KBM-7 (cell line): Measurements from ENCODE around the gene TRIM2.

Experiments
- DNase-seq: peaks from one replicate; pipeline ENCODE4 v3.0.0-alpha.2; 2015
- in situ Hi-C: fragments of 300-500 bp; cut with MboI; formaldehyde crosslinking; loops from 2 replicates; pipeline ENCODE4 v1.14.3; 2020; ENCODE audit warnings: low sequenced_read_pairs, low pct_unique_long_range_greater_than_20kb, mixed read lengths

The TRIM2 gene

DNA sequence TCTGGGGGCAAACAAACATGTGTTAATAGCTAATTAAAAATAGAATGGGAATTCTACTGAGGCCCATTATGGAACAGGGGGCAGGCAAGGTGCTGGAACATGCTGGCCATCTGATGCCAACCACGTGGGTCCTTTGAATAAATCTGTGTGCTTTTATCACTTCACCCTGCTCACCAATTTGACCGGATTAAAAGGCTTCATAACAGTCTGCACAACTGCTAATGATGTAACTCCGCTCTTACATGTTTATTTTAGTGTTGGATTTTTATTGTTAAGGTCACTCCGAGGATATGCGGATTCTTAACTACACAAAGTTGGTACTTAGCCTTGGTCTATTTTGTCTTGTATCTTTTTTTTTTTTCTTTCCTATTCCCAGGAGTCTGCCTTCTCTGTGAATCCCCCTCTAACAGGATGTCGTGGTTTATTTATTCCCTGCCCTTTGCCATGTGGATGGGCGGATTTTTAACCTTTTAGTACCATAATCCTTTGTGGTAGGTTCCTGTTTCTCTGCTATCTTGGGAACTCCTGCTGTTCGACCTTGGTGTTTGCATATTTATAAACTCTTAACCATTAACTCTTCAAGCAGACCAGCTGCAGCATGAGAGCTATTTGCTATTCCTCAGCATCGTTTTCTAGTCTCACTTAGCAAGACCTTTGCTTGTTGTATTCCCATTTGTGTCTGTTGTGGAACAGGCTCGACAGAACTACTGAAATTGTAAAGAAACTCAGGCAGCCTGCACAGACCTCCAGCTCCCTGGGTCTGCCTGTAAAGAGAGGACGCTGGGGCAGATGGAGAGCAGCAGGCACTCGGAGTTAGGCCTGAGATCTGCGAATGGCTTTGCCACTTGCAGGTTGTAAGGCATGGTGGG lies 38.0 kb downstream of the TRIM2 start:
- peak; percentile 61 for DNase-seq
- in situ Hi-C loops: no loop called here

- in situ Hi-C loops: no loop called here
- no peak for DNase-seq
These were observed 38.6 kb downstream of the TRIM2 start for GRCh38 chr4:153242839-153243324.

- no peak for DNase-seq
- in situ Hi-C loops: no loop called here
These were observed 39.2 kb downstream of the TRIM2 start for GRCh38 chr4:153243468-153243867.

GRCh38 chr4:153244969-153245368 lies 40.7 kb downstream of the TRIM2 start:
- DNase-seq: no peak
- in situ Hi-C loops: no loop called here

GRCh38 chr4:153245775-153246174 lies 41.5 kb downstream of the TRIM2 start:
- in situ Hi-C loops: no loop called here
- DNase-seq: no peak

DNA sequence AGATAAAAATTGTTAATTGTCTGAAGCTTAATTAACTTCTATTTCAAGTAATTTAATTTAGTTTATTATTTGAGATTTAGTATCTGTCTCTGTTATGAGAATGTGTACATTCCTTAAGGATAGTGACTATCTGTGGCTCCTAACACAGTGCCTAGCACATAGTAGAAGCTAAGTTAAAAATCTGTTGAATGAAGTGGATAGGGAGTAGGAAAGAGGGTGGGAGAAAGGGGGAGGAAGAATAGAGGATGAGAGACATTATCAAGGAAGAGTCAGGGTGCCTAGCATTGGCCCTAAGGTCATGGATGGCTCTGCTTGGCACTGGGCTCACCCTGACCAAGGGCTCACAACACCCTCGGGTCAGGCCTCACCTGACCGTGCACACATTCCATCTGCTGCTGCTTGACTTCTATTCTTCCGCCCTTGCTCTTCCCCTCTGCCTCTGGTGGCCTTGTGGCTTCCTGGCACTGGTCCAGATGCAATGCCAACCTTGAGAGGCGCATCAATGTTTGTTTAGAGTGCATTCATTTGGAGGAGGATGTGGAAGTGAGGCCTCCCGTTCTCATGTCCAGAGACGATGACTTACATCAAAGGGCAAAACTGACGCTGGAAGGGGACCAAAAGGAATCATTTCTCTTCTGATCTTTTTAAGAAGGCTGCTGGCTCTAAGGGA lies 42.3 kb downstream of the TRIM2 start:
- in situ Hi-C loops: no loop called here
- DNase-seq: no peak

GRCh38 chr4:153247116-153247490 lies 42.9 kb downstream of the TRIM2 start:
- in situ Hi-C loops: no loop called here
- DNase-seq: no peak

DNA sequence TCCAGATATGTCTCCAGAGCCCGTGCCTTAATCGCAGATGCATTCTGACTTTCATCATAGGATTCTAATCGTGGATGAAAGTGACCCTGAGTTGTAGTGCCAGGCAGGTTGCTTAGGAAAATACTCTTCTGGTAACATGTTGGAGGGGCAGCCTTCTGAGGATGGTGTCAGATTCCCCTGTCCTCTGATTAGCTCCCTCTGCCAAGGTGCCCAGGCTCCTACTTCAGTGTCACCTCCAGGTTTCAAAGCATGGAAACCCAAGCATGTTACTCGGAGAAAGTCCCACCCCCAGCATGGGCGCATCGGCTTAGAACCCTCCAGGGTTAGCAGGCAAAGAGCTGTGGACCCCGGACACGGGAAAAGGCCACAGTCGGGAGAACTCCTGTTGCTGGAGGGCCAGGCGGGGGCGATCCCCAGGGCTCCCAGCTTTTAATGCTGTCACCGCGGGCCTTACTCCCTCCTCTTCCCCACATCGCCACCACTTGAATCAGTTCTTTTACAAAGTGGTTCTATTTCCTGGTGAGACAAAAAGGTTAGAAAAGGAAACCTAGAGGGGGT lies 44.5 kb downstream of the TRIM2 start:
- DNase-seq: no peak

DNA sequence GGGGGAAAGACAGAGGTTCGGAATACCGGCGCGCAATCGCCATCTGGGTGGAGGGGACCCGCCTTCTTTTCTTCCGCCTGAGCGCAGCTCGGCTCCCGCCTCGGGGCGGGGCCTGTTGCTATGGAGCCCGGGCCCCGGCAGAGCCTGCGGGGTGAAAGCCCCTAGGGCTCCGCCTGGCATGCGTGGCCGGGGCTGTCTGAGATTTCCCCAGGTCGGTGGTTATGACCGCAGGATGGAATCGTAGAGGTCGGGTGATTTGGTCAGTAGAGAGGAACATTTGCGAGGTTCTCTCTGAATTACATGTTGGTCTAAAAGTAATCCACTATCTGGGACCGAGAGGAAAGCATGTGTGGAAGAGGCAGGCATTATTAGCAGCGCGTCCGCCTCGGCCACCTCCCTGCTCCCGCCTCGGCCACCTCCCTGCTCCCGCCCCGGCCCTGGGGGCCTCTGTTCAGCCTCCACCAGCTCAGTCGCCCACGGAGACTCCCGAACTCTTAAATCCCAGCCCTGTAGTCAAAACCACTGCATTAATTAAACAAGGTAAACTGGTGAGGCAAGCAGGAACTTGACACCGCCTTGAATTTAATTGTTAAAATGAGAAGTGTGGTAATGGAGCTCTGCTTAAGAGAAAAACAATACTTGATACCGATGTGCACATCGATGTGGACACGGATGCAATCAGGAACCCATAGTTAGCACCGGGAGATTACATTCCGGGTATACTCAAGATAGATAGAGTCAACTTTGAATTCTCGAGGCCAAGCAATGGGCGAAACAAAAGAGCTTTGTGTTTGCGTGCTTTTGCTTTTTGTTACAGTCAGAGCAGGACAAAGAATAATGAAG lies 45.2 kb downstream of the TRIM2 start:
- peak; percentile 89 for DNase-seq
- in situ Hi-C loops: no loop called here

More for the DNA sequence above, 44.5 kb downstream of the TRIM2 start:
- in situ Hi-C loops: no loop called here

DNA sequence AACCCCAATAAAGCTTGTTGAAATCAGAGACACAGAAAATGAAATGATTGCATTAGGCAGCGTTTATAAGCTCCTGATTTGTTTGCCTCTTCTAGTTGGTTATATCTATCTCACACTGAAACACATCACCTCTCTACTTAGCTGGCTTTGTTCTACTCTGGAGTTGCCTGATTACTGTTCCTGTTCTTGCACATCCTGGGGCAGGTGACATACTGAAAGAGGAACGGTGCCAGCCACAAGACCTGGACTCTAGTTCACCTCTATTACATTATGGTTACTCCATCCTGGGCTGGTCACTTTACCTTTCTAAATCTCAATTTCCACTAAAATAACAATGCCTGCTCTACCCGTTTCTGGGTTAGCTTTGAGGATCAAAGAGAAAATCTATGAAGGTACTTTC lies 47.9 kb downstream of the TRIM2 start:
- no peak for DNase-seq
- in situ Hi-C loops: no loop called here

- DNase-seq: no peak
- in situ Hi-C loops: no loop called here
These were observed 51.0 kb downstream of the TRIM2 start for GRCh38 chr4:153255233-153255632.

DNA sequence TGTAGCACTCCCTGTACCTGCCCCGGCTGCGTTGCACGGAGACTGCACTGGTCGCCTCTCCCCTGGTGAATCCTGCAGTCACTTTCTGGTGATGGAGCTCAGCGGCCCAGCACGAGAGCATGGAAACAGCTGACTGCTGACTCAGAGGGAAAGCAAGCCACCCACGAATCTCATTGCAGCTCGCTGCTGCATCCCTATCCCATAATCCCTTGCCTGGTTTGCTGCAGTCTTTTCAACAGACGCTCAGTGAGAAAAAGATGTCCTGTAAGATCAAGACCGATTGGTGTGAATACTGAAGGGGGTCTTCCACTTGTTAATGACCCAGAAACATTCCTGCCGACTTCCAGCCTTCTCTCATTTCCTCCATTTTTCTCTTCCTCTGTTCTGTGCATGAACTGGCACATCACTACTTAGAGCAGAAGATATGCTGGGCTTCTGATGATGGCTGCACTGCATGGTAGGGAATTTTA lies 52.9 kb downstream of the TRIM2 start:
- DNase-seq: no peak
- in situ Hi-C loops: no loop called here

GRCh38 chr4:153257991-153258390 lies 53.7 kb downstream of the TRIM2 start:
- DNase-seq: no peak
- in situ Hi-C loops: no loop called here

GRCh38 chr4:153258750-153259149 lies 54.5 kb downstream of the TRIM2 start:
- DNase-seq: no peak

GRCh38 chr4:153259661-153260060 lies 55.4 kb downstream of the TRIM2 start:
- no peak for DNase-seq
- in situ Hi-C loops: no loop called here

More at GRCh38 chr4:153258750-153259149, 54.5 kb downstream of the TRIM2 start:
- in situ Hi-C loops: no loop called here

DNA sequence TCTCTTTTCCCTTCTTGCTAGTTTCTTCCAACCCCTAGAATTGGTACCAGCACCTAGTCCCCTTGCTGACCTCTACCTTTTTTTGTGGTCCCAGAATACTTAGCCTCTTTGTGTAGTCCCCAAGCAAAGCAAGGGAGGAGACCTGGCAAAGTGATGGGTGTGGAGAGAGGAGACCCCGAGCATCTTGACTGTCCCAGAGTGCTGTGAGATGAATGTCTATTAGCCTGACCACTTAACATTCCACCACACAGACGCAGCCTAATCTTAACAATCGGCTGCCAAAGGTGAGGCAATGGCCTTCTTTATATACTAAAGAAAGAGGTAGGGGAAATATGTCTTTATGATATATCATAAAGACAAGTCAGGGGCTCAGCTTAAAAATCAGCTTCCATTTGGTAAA lies 55.9 kb downstream of the TRIM2 start:
- DNase-seq: no peak
- in situ Hi-C loops: no loop called here

- in situ Hi-C loops: no loop called here
- no peak for DNase-seq
These were observed 56.5 kb downstream of the TRIM2 start for GRCh38 chr4:153260553-153261300.

DNA sequence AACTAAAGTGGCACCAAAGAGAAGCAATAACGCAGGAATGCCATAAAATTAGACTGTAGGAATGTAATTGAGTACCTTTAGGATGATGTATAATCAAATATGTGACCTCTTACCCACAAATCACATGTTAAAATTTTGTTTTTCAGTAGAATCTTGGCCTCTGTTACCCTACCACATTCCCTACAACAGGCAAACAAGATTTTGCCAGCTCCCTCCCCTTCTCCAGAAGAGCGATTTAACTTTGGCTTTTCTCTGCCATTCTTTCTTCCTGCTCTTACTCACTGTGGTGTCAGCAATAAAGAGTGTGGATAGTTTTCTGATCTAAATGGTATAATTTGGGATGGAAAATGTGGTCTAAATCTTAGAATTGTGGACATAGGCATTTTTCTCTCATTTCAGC lies 57.2 kb downstream of the TRIM2 start:
- no peak for DNase-seq
- in situ Hi-C loops: no loop called here

- DNase-seq: no peak
- in situ Hi-C loops: no loop called here
These were observed 57.7 kb downstream of the TRIM2 start for GRCh38 chr4:153261914-153262313.
